NCI-H128 (cell line): ENCODE results near the gene OR4K17.
"Not testable (repeated sequence)": the region's sequence is repeated elsewhere in the genome, so short reads cannot be mapped to it uniquely, and the experiment has no call there.

Experiments
- DNase-seq: peaks from one replicate; lab custom pipeline; 2025; ENCODE audit not compliant: unreplicated experiment; lab: John Stamatoyannopoulos, UW

OR4K17 gene, protein sequence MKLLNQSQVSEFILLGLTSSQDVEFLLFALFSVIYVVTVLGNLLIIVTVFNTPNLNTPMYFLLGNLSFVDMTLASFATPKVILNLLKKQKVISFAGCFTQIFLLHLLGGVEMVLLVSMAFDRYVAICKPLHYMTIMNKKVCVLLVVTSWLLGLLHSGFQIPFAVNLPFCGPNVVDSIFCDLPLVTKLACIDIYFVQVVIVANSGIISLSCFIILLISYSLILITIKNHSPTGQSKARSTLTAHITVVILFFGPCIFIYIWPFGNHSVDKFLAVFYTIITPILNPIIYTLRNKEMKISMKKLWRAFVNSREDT

DNA sequence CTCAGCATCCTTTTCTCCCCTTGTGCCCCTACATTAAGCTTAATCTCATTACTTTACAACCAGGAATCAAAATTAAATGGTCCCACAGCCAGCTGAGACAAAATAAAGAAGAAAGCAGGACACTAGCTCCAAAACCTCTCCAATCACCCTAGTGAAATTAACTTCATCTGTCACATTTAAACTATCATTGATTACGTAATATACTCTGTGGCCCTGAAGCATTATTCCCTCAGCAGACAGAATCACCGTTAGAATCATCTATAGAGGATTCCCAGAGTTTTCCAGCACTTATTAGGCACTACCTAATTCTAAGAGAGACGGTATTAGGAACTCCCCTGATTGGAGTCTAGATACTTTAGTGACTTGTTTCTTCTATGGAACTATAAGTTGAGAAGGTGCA, at the start of gene OR4K17:
Gene OR4K17 (plus strand): TSS at position 302 of the 400 bp plus-strand sequence. CDS start 6,761 bp downstream, outside the sequence.
- no peak for DNase-seq

DNA sequence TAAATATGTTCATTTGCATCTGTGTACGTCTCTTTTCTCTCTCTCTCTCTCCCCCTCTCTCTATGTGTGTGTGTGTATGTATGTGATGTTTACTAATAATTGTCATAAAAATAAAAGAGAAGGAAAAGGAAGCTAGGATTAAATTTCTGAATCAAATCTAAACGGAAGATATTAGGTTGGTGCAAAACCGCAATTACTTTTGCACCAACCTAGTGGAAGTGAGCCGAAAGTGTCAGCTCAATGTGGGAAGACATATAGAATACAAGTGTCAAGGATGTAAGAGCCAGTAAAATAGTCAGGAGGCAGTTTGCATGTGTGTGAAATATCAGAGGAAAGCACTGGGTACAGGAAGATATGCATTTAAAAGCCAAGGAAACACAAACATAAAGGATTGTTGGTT, 18.5 kb upstream of the OR4K17 start:
- no peak for DNase-seq

DNA sequence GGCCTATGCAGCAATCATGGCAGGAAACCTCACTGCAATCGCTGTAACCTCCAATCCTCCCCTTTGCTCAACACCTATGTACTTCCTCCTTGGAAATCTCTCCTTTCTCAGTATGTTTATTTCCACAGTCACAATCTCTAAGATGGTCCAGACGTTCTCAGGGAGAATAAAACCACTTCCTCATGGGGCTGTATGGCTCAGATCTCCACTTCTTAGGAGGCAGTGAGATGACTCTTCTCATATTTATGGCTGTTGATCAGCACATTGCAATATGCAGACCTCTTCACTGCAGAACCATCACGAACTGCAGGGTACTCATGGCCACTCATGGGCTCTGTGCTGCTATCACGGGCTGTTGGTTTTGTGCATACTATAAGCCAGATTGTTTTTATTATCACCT, 17.1 kb upstream of the OR4K17 start:
- no peak for DNase-seq

DNA sequence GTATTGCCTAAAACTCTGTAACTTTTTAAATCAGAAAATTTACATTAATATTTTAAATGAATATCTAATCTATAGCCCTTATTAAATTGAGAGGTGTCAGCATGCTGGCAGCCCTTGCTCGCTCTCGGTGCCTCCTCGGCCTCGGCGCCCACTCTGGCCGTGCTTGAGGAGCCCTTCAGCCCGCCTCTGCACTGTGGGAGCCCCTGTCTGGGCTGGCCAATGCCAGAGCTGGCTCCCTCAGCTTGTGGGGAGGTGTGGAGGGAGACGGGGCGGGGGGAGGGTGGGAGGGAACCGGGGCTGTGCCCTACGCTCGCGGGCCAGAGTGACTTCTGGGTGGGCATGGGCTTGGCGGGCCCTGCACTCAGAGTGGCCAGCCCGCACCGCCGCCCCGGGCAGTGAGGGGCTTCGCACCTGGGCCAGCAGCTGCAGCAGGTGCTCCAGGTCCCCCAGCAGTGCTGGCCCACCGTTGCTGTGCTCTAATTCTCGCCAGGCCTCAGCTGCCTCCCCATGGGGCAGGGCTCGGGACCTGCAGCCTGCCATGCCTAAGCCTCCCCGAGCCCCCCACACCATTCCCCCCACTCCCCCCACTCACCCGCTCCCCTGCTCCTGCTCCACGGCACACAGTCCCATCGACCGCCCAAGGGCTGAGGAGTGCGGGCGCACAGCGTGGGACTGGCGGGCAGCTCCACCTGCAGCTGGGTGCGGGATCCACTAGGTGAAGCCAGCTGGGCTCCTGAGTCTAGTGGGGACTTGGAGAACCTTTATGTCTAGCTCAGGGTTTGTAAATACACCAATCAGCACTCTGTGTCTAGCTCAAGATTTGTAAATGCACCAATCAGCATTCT, 11.4 kb upstream of the OR4K17 start:
- DNase-seq = not testable (repeated sequence)

DNA sequence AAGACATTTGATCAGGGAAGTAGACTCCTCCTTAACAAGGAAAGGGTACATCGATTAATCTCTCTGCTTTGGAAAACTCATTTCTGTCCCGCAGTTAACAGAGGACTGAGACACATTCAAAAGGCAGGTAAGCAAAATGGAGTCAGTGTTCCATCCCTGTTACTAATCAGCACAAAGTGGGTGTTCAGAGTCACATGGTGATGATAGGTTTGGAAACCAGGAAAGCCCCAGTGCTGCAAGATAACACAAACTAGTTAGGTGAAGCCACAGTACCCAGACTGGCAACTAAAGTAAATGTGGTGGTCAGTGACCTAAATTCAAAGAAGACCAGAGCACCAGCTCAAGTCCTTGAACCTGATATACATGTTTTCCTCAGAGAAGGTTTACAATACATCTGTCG, 1.8 kb downstream of the OR4K17 start:
- no peak for DNase-seq

DNA sequence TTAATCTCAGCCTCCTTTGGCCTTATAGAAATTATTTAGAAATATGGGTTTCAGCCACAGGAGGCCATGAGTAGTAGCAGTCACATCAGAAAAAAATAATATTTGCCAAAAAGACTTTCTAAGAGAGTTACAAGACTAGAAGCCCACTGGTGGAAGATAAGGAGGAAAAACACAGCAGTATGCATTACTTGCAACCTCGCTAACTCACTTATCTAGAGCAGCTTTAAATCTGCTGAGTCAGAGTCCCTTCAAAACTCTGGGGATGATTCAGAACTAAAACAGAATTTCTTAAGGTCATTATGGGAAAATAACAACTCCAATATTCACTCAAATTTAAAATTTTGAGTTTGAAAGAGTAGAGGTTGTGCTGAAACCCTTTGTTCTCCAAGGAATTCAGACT, 6.2 kb downstream of the OR4K17 start:
- DNase-seq = no peak

DNA sequence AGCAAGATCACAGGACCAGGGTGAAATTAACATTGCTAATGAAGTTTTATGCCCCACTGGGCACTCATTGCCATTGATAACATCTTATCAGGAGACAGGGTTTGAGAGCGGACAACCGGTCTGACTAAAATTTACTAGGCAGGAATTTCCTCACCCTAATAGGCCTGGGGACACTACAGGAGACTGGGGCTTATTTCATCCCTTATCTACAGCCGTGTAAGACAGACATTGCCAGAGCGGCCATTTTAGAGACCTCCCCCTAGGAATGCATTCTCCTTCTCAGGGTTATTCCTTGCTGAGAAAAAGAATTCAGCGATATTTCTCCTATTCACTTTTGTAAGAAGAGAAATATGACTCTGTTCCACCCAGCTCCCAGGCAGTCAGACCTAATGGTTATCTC, 8.3 kb downstream of the OR4K17 start:
- DNase-seq = no peak

DNA sequence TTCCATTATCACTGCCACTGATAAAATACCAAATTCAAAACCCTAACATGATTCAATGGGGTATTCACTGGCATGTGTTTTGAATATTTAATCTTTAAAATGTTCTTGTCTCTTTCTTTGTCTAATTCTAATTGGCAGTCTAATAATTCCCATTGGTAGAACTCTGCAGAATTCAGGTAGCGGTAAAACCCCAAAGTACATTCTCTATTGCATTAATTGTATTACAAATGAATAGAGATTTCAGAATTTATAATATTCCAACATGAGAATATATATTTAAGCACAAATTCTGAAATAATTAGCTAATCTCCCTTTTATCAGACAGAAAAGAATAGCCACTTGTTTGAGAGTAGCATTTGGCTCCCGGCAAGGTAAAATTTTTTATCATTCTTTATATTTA, 28.0 kb downstream of the OR4K17 start, which contains the start of gene OR4N5:
Gene OR4N5 (plus strand): TSS at position 301 of the 400 bp plus-strand sequence. CDS start 4,916 bp downstream, outside the sequence.
- DNase-seq = no peak

DNA sequence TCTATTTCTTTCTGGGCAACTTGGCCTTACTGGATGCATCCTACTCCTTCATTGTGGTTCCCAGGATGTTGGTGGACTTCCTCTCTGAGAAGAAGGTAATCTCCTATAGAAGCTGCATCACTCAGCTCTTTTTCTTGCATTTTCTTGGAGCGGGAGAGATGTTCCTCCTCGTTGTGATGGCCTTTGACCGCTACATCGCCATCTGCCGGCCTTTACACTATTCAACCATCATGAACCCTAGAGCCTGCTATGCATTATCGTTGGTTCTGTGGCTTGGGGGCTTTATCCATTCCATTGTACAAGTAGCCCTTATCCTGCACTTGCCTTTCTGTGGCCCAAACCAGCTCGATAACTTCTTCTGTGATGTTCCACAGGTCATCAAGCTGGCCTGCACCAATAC, 33.4 kb downstream of the OR4K17 start:
- DNase-seq = no peak

DNA sequence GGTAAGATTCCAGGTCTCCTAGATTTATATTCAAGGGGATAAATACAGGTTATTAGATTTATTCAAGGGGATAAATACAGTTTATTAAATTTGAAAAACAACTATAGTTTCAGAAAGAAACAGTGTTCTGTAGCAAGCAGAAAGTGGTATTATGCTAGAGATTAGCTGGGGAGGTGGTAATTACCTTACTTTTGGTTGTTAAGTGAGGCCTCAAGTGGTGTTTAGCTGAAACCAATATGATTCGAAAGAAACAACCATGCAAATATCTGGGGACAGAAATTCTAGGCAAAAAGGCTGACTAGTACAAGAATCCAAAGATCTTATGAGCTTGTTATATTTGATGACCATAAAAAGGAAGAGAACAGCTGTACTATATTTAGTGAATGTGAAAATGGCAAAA, 34.3 kb downstream of the OR4K17 start:
- DNase-seq = no peak

DNA sequence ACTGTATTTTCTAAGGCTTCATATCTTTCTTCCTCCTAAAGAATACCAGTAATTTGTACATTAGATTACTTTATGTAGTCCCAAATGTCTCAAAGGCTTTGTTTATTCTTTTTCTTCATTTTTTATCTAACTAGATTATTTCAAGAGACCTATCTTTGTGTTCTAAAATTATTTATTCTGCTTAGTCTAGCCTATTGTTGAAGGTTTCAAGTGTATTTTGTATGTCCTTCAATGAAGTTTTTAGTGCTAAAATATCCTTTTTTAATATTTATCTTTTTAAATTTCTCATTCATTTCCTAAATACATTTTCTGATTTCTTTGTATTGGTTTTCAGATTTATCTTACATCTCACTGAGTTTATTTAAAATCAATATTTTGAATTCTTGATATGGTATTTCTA, 53.9 kb downstream of the OR4K17 start:
- DNase-seq = no peak

DNA sequence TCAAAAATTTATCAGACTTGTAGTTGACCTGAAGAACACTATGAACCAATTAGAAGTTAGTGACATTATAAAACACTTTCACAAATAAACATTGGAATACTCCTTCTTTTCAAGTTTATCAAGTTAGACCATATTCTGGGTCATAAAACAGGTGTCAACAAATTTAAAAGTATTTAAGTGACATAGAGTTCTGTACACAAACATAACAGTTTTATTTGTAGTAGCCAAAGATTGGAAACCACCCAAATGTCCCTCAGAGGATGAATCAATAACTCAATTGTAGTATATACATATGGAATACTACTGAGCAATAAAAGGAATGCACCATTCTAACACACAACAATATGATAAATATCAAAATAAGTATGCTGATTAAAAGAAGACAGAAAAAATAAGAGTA, 56.6 kb downstream of the OR4K17 start:
- DNase-seq = no peak

DNA sequence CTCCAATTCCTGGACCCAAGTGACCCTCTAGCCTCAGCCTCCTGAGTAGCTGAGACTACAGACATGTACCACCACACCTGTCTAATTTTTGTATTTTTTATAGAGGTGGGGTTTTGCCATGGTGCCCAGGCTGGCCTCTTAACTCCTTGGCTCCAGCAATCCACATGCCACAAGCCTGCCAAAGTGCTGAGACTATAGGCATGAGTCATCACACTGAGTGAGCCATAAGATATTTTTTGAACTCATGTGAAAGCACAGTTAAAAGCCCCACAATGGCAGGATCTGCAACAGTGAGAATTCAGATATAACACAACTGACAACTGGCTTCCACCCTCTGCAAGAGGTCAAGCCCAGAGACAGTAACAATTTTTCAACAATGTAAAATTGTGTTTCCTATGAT, 59.3 kb downstream of the OR4K17 start:
- not testable (repeated sequence) for DNase-seq
